Measurements from ENCODE around the gene SEMA5A. TPM values are rescaled to one million over a fixed set of nuclear protein-coding genes. Genes with fewer than 3 reads are reported as not detected.

Gene SEMA5A
- total RNA-seq, 1 experiment from 2014 or later: 2.7 TPM

DNA sequence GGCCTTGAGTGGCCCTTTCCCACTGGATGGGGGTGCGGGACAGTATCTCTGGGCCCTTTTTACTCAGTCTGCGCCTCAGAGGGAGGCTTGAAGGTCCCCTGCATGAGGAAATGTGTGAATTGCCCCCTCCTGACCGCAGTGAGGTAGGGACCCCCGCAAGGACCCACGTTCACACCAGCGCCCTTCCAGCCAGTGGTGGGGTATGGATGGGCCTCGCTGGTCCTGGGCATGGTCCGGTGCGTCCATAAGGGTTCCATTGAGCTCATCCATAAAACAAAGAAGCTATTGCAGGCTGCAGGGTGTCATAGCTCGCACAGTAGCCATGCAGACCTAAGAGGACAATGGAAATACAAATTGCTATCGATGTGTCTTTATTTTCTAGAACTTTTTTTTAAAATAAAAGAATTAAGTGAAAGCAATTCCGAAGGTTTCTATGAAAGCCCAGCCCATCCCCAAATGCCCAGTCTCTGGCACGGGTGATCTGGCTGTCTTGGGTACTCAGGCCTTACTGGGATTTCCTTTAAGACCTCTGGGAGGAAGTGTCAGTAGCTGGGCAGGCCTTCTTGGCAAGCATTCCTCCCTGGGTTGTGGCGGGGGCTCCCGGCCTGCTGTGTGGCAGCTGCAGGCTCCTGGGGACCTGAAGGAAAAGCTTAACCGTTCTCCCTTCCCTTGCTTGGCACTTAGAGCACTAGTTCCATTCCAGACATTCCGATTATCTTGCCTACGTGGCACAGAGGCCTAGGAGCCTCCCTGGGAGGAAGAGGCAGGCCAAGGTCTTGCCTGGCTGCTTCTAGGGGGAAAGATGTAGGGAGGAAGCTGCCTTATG is 1.5 kb upstream of the SEMA5A start:
- DNase-seq (ENCODE audit: low read depth): peak; percentile 69

DNA sequence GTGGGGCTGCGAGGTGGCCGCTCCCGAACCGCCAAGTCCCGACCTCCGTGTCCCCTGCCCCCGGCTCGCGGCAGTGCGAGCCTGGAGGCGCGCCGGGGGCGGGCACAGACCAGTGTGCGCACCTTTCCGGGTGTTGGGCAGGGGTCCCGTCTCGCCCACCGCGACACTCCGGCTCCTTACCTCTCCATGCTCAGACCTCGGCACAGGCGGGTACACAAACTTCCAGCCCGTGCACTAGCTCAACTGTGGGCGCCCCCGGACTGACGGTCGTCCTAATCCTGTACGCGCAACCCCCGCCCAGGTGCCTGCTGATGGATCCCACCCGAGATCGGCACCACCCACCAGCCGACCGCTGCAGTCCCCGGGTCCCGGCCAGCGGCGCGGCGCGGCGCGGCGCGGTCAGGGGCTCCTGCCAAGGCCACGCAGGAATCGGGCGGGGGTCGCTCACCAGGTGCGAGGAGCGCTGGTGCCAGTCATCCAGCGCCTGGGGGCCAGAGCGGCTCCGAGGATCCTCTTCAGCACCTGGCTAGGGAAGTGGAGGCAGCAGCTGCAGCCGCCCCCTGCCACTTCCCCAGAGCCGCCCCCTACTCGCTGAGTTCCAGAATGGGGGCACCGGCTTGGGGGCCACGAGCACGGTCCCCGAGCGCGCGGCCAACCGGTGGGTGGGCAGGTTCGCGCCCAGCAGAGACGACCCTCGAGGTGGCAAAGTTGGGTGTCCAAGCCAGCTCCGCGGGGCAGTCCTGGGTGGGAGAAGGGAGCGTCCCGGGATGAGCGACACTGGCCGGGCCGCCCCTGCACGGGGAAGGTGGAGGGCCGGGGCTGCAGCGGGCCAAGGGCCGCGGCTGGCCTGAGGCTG is 511 bp downstream of the SEMA5A start:
- peak; percentile 23 for DNase-seq (ENCODE audit: low read depth)

DNA sequence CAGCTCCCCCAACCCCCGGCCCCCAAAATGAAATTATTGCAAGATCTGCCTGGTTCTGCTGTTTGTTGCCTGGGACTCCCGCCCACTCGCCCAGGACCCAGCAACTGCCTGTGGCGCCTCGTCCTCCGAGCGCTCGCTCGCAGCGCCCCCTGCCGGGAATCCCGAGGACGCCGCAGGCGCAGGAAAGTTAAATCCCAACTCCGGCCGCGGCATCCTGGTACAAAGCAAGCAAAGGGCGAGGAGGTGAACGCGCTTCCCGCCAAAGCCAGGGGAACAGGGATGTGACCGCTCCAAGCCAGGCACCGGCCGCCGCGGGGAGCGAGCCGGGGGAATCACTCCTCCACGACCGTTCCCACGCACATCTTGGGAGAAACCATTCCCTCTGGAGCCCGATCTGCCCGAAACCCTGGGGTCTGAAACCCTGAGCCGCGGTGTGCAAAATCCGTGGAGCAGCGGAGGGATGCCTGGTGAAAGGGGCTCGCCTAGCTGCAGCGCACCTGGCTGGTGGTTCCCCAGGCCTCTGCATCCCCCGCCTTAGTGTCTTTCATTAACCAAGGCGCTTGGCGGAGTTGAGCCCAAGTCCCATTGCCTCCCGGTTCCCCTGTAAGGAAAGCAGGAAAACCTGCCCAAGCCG is 1.3 kb downstream of the SEMA5A start:
- DNase-seq (ENCODE audit: low read depth): peak; percentile 89

DNA sequence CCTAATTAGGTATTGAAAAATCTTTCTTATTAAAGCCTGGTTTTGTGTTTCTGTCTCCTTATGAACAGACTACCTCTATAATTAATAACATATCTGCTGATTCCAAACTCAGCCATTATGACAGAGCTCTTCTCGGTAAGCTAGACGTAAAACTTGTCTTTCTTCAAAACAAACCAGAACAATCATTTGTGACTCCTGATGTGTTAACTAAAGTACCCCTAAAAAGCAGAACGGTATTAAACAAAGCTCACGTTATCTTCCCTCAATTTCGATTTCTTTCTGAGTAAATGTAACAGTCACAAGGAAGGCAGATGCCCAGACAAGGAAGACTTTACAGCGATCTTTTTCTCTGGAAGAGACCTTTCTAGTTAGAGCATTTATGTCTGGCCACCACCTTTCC is 1.8 kb downstream of the SEMA5A start:
- no peak for DNase-seq (ENCODE audit: low read depth)

DNA sequence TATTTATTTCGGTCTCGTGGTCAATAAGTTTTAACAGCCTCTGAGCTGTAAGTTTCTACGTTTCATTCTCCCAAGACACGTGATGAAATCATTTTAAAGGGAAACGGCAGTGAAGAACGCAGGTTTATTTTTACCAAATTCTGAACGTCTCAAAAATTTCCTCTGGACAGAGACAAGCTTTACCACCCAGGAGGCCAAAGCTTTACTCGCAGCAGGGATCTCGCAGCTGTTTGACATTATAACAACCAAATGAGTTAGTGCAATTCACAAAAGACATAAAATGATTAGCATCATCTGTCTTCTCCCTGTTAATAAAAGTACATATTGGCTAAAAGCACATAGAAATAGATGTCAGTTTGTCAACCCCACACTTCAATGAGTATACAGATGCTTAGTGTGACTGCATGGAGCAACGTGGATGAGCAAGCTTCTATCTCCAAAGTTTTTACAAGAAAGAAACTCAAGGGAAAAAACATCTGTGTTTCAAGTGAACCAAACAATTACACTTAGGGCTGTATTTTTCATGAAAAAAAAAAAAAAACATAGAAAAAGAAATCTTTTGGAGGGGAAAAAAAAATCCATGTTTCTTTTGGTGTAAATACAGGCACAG is 2.5 kb downstream of the SEMA5A start:
- no peak for DNase-seq (ENCODE audit: low read depth)

DNA sequence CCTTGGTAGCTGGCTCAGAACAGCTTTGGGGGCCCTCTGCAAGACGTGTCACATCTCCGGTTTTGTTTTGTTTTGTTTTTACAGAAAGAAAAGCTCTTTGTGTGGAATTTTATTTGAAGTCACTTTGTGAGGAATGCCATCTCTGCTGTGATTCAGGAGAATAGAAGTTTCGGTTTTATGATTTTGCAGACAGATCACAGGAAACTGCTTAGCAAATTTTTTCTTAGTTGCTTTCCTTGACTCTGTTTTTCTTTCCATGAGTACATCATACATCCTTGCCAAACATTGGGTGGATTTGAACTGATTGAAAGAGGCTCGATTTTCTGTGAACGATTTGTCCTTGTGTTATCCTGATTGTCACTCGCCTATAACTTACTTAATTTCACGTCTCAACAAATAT is 5.1 kb downstream of the SEMA5A start:
- DNase-seq (ENCODE audit: low read depth): peak; percentile 41

- no peak for DNase-seq (ENCODE audit: low read depth)
These were observed 7.4 kb downstream of the SEMA5A start for GRCh38 chr5:9538504-9538903.

GRCh38 chr5:9537223-9538141 is 8.4 kb downstream of the SEMA5A start:
- no peak for DNase-seq (ENCODE audit: low read depth)

DNA sequence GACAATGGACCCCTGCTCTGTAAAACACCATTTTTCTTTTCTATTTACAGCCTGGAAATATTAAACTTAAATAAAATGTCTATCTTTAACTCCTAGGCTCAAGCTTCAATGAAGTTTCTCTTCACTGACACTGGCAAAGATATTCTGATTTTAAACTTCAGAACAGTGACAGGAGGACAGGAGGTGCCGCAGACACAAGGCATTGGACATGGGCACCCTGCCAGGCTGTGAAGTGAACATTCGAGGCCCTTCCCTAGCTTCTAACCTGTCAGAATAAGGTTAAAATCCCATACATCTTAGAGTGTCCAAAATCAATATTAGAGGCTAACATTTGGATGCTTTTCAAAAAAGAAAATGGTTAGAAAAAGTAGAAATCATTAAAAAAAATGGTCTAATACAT is 9.2 kb downstream of the SEMA5A start:
- DNase-seq (ENCODE audit: low read depth): no peak

GRCh38 chr5:9534881-9535517 is 10.9 kb downstream of the SEMA5A start:
- DNase-seq (ENCODE audit: low read depth): no peak

- no peak for DNase-seq (ENCODE audit: low read depth)
These were observed 12.1 kb downstream of the SEMA5A start for GRCh38 chr5:9533562-9534364.

GRCh38 chr5:9533096-9533495 is 12.8 kb downstream of the SEMA5A start:
- DNase-seq (ENCODE audit: low read depth): no peak

DNA sequence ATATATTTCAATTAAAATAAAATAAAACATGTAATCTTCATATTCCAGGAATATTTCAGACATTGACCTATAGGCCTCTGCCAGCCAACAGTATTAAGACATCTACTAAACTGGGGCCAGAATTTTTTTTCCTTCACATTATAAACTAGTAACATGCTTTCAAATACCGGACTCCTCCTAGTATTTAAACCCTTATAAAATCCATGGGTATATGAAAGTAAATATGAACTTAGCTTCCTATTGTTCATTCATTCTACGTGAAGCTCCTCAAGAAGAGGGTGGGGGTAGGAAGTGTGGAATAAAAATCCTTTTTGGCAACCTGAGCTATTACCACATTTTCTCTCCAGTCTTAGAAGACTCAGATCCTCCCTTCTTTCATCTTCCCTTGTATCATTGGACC is 16.4 kb downstream of the SEMA5A start:
- no peak for DNase-seq (ENCODE audit: low read depth)

GRCh38 chr5:9529041-9529480 is 16.8 kb downstream of the SEMA5A start:
- no peak for DNase-seq (ENCODE audit: low read depth)

DNA sequence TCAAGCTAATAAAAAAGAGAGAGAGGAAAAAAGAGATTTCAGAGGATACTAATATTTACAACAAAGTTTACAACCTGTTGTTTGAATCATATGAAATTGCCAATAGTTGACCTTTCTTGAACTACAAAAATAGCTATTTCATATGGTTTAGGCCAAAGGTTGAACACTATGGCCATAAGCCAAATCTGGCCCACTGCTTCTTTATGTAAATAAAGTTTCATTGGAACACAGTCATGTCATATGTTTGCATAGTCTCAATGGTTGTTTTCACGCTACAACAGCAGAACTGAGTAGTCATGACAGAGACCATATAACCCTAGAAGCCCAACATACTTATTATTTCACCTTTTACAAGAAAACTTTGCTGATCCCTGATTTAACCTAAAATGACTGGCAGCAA is 20.9 kb downstream of the SEMA5A start:
- DNase-seq (ENCODE audit: low read depth): no peak

GRCh38 chr5:9523090-9523823 is 22.6 kb downstream of the SEMA5A start:
- peak; percentile 63 for DNase-seq (ENCODE audit: low read depth)

GRCh38 chr5:9519537-9519936 is 26.3 kb downstream of the SEMA5A start:
- DNase-seq (ENCODE audit: low read depth): no peak

DNA sequence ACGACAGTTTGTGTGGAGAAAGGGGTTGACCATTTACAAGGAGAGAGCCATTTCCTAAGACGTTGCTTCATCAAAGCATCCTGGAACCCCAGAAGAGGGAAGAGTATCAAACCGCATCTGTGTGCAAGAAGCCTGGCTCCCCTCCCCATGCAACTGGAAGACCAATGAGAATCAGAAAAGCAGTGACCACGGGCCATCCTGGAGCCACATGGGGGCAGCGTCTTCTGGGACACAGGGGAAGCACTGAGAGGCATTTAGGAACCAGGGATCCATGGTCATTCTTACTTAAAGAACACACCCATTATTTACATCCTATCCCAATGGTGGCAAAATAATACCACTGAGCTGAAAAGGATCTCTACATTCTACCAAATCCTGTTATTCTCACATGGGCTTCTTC is 29.3 kb downstream of the SEMA5A start:
- DNase-seq (ENCODE audit: low read depth): no peak

All from HT1080 (cell line).